Astrocyte (in vitro differentiated cells and primary cell): ENCODE results near the gene CFAP58. TPM values are rescaled to one million over a fixed set of nuclear protein-coding genes. Genes with fewer than 3 reads are reported as not detected.
A peak's percentile ranks its signal among the peaks of the same experiment; 100 is the strongest.

Experiments used
- DNase-seq: peaks from one replicate; pipeline ENCODE4 v3.0.0-alpha.2; 2010; ENCODE audit warnings: low read depth
- FAIRE-seq: peaks from 2 replicates; lab custom pipeline; 2011; peaks lifted over from hg19 to GRCh38; lab: Jason Lieb, UNC
- H2AFZ ChIP-seq: 2 replicates; pipeline ENCODE4 v1.6.0; 2012; ENCODE audit warnings: low read depth, low read length, inconsistent platforms
- H3K27ac ChIP-seq: 2 replicates; pipeline ENCODE4 v1.5.1; 2011; ENCODE audit warnings: low read depth, low read length, inconsistent platforms
- H3K27me3 ChIP-seq: 2 replicates; pipeline ENCODE4 v1.6.0; 2011; ENCODE audit warnings: low read length, inconsistent platforms; ENCODE audit not compliant: insufficient read depth
- H3K36me3 ChIP-seq: 2 replicates; pipeline ENCODE4 v1.5.1; 2011; ENCODE audit warnings: low read length, inconsistent platforms; ENCODE audit not compliant: insufficient read depth
- H3K4me1 ChIP-seq: 2 replicates; pipeline ENCODE4 v1.5.1; 2011; ENCODE audit warnings: low read length, inconsistent platforms; ENCODE audit not compliant: insufficient read depth
- H3K4me2 ChIP-seq: 2 replicates; pipeline ENCODE4 v1.6.0; 2012; ENCODE audit warnings: low read length, inconsistent platforms
- H3K4me3 ChIP-seq: 2 replicates; pipeline ENCODE4 v1.5.1; 2011; ENCODE audit warnings: low read depth, mild to moderate bottlenecking, low read length, inconsistent platforms; ENCODE audit not compliant: insufficient read depth
- H3K79me2 ChIP-seq: 2 replicates; pipeline ENCODE4 v1.6.0; 2012; ENCODE audit warnings: mild to moderate bottlenecking, low read length, inconsistent platforms; ENCODE audit not compliant: insufficient read depth
- H3K9ac ChIP-seq: 2 replicates; pipeline ENCODE4 v1.6.0; 2012; ENCODE audit warnings: mild to moderate bottlenecking, low read length, inconsistent platforms
- H3K9me3 ChIP-seq: 2 replicates; pipeline ENCODE4 v1.5.1; 2012; ENCODE audit warnings: low read depth, mild to moderate bottlenecking, low read length, inconsistent platforms; ENCODE audit not compliant: insufficient read depth
- H4K20me1 ChIP-seq: 2 replicates; pipeline ENCODE4 v1.6.0; 2012; ENCODE audit warnings: low read length, inconsistent platforms; ENCODE audit not compliant: insufficient read depth
- H3K27ac Mint-ChIP-seq: one replicate; pipeline ENCODE4 v1.8.0; 2021; ENCODE audit warnings: mild to moderate bottlenecking, mixed read lengths; ENCODE audit not compliant: unreplicated experiment
- H3K27me3 Mint-ChIP-seq: one replicate; pipeline ENCODE4 v1.8.0; 2021; ENCODE audit warnings: low read depth, mixed read lengths; ENCODE audit not compliant: unreplicated experiment
- H3K36me3 Mint-ChIP-seq: one replicate; pipeline ENCODE4 v1.8.0; 2021; ENCODE audit warnings: low read depth, mixed read lengths; ENCODE audit not compliant: unreplicated experiment
- H3K4me1 Mint-ChIP-seq: one replicate; pipeline ENCODE4 v1.8.0; 2021; ENCODE audit warnings: low read depth, mixed read lengths; ENCODE audit not compliant: unreplicated experiment
- H3K4me3 Mint-ChIP-seq: one replicate; pipeline ENCODE4 v1.8.0; 2021; ENCODE audit warnings: mild to moderate bottlenecking, moderate library complexity, mixed read lengths; ENCODE audit not compliant: unreplicated experiment
- H3K9me3 Mint-ChIP-seq: one replicate; pipeline ENCODE4 v1.8.0; 2021; ENCODE audit warnings: mild to moderate bottlenecking, mixed read lengths; ENCODE audit not compliant: unreplicated experiment
- EZH2 ChIP-seq: IDR thresholded peaks from 2 replicates; pipeline ENCODE4 v1.6.1; 2012; ENCODE audit warnings: mild to moderate bottlenecking, low read length, inconsistent platforms; ENCODE audit not compliant: insufficient read depth
- total RNA-seq: library from RNA; stranded (reverse); gene quantifications from 2 replicates; pipeline ENCODE4 v1.2.1, GENCODE V29; 2021
- TF ChIP-seq, protein P1 (sequence below): IDR thresholded peaks from 2 replicates; pipeline ENCODE4 v1.5.1; 2011; ENCODE audit warnings: low read depth, mild to moderate bottlenecking, inconsistent platforms, low read length, moderate library complexity; ENCODE audit not compliant: insufficient read depth

CFAP58 gene
- total RNA-seq, 1 donor from 2014 or later = 0.86 TPM

DNA sequence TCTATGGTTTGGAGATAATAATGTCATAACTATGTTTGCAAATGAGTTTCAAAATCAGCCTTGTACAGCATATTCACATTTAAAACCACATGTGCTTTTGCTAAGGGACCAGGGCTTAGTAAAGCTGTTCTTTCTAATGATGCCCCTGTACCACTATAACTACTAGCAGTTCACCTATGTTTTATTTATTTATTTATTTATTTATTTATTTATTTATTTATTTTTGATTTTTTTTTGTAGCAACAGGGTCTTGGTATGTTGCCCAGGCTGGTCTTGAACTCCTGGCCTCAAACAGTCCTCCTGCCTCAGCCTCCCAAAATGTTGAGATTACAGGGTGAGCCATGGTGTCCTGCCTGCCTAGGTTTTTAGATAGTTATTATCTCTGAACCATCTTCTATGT lies 96.9 kb downstream of the CFAP58 start:
- no peak for FAIRE-seq
- H3K4me3 ChIP-seq = no peak overlapping the region

GRCh38 chr10:104450954-104451353 lies 97.3 kb downstream of the CFAP58 start:
- H3K36me3 ChIP-seq = no peaks in the 10 kb centered on the region
- no peaks in the 10 kb centered on the region for H3K9me3 Mint-ChIP-seq
- no peak overlapping the region for H3K9ac ChIP-seq
- no peak overlapping the region for H3K27ac ChIP-seq
- DNase-seq = peak; percentile 28
- FAIRE-seq = no peak
- no peak overlapping the region for H3K4me2 ChIP-seq
- H3K27me3 Mint-ChIP-seq = no peaks in the 10 kb centered on the region
- no peaks in the 10 kb centered on the region for H3K27me3 ChIP-seq
- peaks cover 20% of the 10 kb centered on the region for H3K4me1 Mint-ChIP-seq
- H3K4me3 ChIP-seq = no peak overlapping the region
- no peaks in the 10 kb centered on the region for H4K20me1 ChIP-seq
- peaks cover 16% of the 10 kb centered on the region for H3K4me1 ChIP-seq
- no peak overlapping the region for H2AFZ ChIP-seq
- TF ChIP-seq, protein P1, sequence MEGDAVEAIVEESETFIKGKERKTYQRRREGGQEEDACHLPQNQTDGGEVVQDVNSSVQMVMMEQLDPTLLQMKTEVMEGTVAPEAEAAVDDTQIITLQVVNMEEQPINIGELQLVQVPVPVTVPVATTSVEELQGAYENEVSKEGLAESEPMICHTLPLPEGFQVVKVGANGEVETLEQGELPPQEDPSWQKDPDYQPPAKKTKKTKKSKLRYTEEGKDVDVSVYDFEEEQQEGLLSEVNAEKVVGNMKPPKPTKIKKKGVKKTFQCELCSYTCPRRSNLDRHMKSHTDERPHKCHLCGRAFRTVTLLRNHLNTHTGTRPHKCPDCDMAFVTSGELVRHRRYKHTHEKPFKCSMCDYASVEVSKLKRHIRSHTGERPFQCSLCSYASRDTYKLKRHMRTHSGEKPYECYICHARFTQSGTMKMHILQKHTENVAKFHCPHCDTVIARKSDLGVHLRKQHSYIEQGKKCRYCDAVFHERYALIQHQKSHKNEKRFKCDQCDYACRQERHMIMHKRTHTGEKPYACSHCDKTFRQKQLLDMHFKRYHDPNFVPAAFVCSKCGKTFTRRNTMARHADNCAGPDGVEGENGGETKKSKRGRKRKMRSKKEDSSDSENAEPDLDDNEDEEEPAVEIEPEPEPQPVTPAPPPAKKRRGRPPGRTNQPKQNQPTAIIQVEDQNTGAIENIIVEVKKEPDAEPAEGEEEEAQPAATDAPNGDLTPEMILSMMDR = no peak
- no peak for TF ChIP-seq EZH2
- no peaks in the 10 kb centered on the region for H3K36me3 Mint-ChIP-seq
- H3K27ac Mint-ChIP-seq = no peak overlapping the region
- H3K4me3 Mint-ChIP-seq = no peak overlapping the region
- H3K9me3 ChIP-seq = no peaks in the 10 kb centered on the region
- H3K79me2 ChIP-seq = no peaks in the 10 kb centered on the region

More for the DNA sequence above, 96.9 kb downstream of the CFAP58 start:
- no peak for DNase-seq
- no peak overlapping the region for H2AFZ ChIP-seq
- H3K27ac Mint-ChIP-seq = no peak overlapping the region
- H3K9me3 Mint-ChIP-seq = no peaks in the 10 kb centered on the region
- TF ChIP-seq, protein P1 = no peak
- no peak for TF ChIP-seq EZH2
- peaks cover 21% of the 10 kb centered on the region for H3K4me1 ChIP-seq
- no peak overlapping the region for H3K27ac ChIP-seq
- H3K36me3 Mint-ChIP-seq = no peaks in the 10 kb centered on the region
- H4K20me1 ChIP-seq = no peaks in the 10 kb centered on the region
- H3K27me3 Mint-ChIP-seq = no peaks in the 10 kb centered on the region
- no peaks in the 10 kb centered on the region for H3K27me3 ChIP-seq
- no peaks in the 10 kb centered on the region for H3K9me3 ChIP-seq
- H3K36me3 ChIP-seq = no peaks in the 10 kb centered on the region
- H3K4me3 Mint-ChIP-seq = no peak overlapping the region
- no peak overlapping the region for H3K4me2 ChIP-seq
- peaks cover 25% of the 10 kb centered on the region for H3K4me1 Mint-ChIP-seq
- H3K9ac ChIP-seq = no peak overlapping the region
- H3K79me2 ChIP-seq = no peaks in the 10 kb centered on the region

GRCh38 chr10:104452977-104453376 lies 99.3 kb downstream of the CFAP58 start:
- DNase-seq = no peak
- H3K4me3 Mint-ChIP-seq = no peak overlapping the region
- TF ChIP-seq, protein P1 = no peak
- no peak for TF ChIP-seq EZH2

More at GRCh38 chr10:104452977-104453376, 99.3 kb downstream of the CFAP58 start:
- Mint-ChIP-seq H3K36me3 (no peaks in the 10 kb centered on the region), H3K9me3 (no peaks in the 10 kb centered on the region), H3K27ac (no peak overlapping the region), H3K4me1 (peaks cover 10% of the 10 kb centered on the region), H3K27me3 (no peaks in the 10 kb centered on the region)
- Histone ChIP-seq H3K4me3 (no peak overlapping the region), H3K36me3 (no peaks in the 10 kb centered on the region), H3K27me3 (no peaks in the 10 kb centered on the region), H2AFZ (no peak overlapping the region), H4K20me1 (no peaks in the 10 kb centered on the region), H3K27ac (no peak overlapping the region), H3K4me2 (no peak overlapping the region), H3K79me2 (no peaks in the 10 kb centered on the region), H3K4me1 (peaks cover 12% of the 10 kb centered on the region), H3K9me3 (no peaks in the 10 kb centered on the region), H3K9ac (no peak overlapping the region)
- no peak for FAIRE-seq
